PC-3 (cell line): ENCODE measurements around the gene RUVBL2.

Experiments
- EZH2 ChIP-seq: fragments of 300-600 bp; sonication (generic); IDR thresholded peaks from one replicate; pipeline ENCODE4 v1.6.1; 2017; ENCODE audit warnings: antibody characterized with exemption, mild to moderate bottlenecking, low read length; ENCODE audit not compliant: unreplicated experiment
- TF ChIP-seq, protein P1 (sequence below): fragments of 300-600 bp; sonication (generic); conservative IDR thresholded peaks from 2 replicates; pipeline ENCODE4 v1.5.1; 2017; ENCODE audit warnings: antibody characterized with exemption, low read depth, mild to moderate bottlenecking, low read length

DNA sequence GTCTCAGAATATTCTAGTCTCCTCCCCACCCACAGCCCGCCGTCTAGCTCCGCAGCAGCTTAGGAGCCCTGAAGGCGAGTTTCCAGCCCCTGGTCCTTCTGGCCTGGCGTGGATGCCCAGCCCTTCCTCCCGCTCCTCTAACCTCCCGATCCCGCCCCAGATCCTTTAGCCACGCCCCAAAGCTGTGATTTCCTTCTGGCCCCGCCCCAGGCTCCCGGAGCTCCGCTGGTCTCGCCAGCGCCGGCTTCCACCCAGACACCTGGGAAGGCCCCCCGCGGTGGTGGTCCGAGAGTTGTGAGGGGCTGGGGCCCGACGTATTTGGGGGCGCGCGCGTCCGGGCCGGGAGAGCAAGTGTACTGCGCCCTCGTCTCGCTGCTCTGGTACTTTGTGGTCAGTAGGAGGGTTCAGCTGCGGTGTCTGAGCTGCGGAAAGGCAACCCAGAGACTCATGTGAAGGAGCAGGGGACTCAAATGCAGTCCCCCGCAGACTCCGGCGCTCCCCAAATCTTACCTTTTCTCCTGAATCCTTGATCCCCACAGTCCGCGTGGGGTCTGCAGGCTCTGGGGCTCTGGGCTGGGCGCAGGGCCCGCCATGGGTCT lies 64.0 kb downstream of the RUVBL2 start, which contains the start of gene CGB7:
- TF ChIP-seq, protein P1, sequence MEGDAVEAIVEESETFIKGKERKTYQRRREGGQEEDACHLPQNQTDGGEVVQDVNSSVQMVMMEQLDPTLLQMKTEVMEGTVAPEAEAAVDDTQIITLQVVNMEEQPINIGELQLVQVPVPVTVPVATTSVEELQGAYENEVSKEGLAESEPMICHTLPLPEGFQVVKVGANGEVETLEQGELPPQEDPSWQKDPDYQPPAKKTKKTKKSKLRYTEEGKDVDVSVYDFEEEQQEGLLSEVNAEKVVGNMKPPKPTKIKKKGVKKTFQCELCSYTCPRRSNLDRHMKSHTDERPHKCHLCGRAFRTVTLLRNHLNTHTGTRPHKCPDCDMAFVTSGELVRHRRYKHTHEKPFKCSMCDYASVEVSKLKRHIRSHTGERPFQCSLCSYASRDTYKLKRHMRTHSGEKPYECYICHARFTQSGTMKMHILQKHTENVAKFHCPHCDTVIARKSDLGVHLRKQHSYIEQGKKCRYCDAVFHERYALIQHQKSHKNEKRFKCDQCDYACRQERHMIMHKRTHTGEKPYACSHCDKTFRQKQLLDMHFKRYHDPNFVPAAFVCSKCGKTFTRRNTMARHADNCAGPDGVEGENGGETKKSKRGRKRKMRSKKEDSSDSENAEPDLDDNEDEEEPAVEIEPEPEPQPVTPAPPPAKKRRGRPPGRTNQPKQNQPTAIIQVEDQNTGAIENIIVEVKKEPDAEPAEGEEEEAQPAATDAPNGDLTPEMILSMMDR: no peak
- TF ChIP-seq EZH2: no peak
